ENCODE data around the gene AFF3.

DNA sequence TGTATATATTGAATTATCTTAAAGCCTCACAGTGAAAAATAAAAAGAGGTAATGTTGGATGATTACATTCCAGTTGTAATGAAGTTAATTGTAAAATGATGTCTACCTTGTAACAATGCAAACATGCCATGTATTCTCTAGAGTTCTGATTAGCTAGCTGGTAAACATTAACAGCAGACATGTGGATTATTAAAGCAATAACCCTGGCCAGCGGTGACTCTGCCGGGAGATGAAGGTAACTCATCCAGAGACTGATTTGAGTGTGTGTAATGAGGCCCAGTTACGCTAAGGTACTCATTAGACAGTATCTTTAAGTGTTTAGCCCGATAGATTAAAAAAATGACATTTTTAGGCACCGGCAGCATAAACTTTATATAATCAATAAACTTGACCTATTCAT lies 573.0 kb downstream of the AFF3 start:
- TF ChIP-seq, protein P1, sequence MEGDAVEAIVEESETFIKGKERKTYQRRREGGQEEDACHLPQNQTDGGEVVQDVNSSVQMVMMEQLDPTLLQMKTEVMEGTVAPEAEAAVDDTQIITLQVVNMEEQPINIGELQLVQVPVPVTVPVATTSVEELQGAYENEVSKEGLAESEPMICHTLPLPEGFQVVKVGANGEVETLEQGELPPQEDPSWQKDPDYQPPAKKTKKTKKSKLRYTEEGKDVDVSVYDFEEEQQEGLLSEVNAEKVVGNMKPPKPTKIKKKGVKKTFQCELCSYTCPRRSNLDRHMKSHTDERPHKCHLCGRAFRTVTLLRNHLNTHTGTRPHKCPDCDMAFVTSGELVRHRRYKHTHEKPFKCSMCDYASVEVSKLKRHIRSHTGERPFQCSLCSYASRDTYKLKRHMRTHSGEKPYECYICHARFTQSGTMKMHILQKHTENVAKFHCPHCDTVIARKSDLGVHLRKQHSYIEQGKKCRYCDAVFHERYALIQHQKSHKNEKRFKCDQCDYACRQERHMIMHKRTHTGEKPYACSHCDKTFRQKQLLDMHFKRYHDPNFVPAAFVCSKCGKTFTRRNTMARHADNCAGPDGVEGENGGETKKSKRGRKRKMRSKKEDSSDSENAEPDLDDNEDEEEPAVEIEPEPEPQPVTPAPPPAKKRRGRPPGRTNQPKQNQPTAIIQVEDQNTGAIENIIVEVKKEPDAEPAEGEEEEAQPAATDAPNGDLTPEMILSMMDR (IDR thresholded peaks at IDR 0.05; ENCODE audit: low read depth, low read length): no peak
- no peak for TF ChIP-seq EZH2phosphoT487 (IDR thresholded peaks at IDR 0.05; ENCODE audit: low read depth)
